Activated naive CD4-positive, alpha-beta T cell treated with anti-CD3 and anti-CD28 coated beads, Interleukin-2, amount 50 U/mL, for 72 hours (primary cell): Measurements from ENCODE around the gene PLK2. TPM values are rescaled to one million over a fixed set of nuclear protein-coding genes. Genes with fewer than 3 reads are reported as not detected.

Experiments
- ATAC-seq, 2 donors: fragments of 150-1000 bp; cut with Tn5 transposase; 2 replicates each; pipeline ENCODE4 v1.10.0; 2021; ENCODE audit warnings: mild to moderate bottlenecking in 2 of 2, moderate library complexity in 2 of 2
- DNase-seq, 2 donors: peaks; one replicate each; pipeline ENCODE4 v3.0.0; 2021 to 2022; ENCODE audit warnings: low spot score in 2 of 2
- H3K27ac Mint-ChIP-seq, 2 donors: one replicate each; pipeline ENCODE4 v1.8.0; 2022; ENCODE audit warnings: mild to moderate bottlenecking in 2 of 2, mixed read lengths in 2 of 2
- H3K36me3 Mint-ChIP-seq, 2 donors: one replicate each; pipeline ENCODE4 v1.8.0; 2022; ENCODE audit warnings: mixed read lengths in 2 of 2
- H3K9me3 Mint-ChIP-seq, 2 donors: one replicate each; pipeline ENCODE4 v1.8.0; 2022; ENCODE audit warnings: mixed read lengths in 2 of 2
- total RNA-seq, 2 donors: library from RNA; stranded (reverse); gene quantifications; one replicate each; pipeline ENCODE4 v1.2.3, GENCODE V29; 2022

PLK2 gene
- total RNA-seq, 2 donors from 2014 or later: 8.2 to 27.8 TPM

- Mint-ChIP-seq H3K36me3 (peaks cover 0 to 23% of the 10 kb centered on the region in 2 donors), H3K27ac (no peak overlapping the region), H3K9me3 (no peaks in the 10 kb centered on the region)
- ATAC-seq: no peak
- no peak for DNase-seq
These were observed 3.4 kb downstream of the PLK2 start for GRCh38 chr5:58456486-58456885.

- no peaks in the 10 kb centered on the region for H3K9me3 Mint-ChIP-seq
- ATAC-seq (no peak), DNase-seq (no peak)
- peaks cover 0 to 23% of the 10 kb centered on the region in 2 donors for H3K36me3 Mint-ChIP-seq
- no peak overlapping the region for H3K27ac Mint-ChIP-seq
These were observed 3.9 kb downstream of the PLK2 start for GRCh38 chr5:58456026-58456425.

- Mint-ChIP-seq H3K27ac (no peak overlapping the region), H3K36me3 (peaks cover 0 to 23% of the 10 kb centered on the region in 2 donors), H3K9me3 (no peaks in the 10 kb centered on the region)
- no peak for DNase-seq
- ATAC-seq: no peak
These were observed 4.4 kb downstream of the PLK2 start for GRCh38 chr5:58455480-58455879.

GRCh38 chr5:58455066-58455465, 4.8 kb downstream of the PLK2 start:
- DNase-seq (no peak), ATAC-seq (no peak)
- Mint-ChIP-seq H3K27ac (no peak overlapping the region), H3K36me3 (peaks cover 0 to 23% of the 10 kb centered on the region in 2 donors), H3K9me3 (no peaks in the 10 kb centered on the region)

GRCh38 chr5:58454025-58454424, 5.9 kb downstream of the PLK2 start:
- H3K27ac Mint-ChIP-seq: no peak overlapping the region
- DNase-seq (no peak), ATAC-seq (no peak)
- peaks cover 0 to 23% of the 10 kb centered on the region in 2 donors for H3K36me3 Mint-ChIP-seq
- H3K9me3 Mint-ChIP-seq: no peaks in the 10 kb centered on the region

- ATAC-seq: no peak
- no peak overlapping the region for H3K27ac Mint-ChIP-seq
These were observed 6.6 kb downstream of the PLK2 start for GRCh38 chr5:58453306-58453705.

GRCh38 chr5:58452566-58453258, 7.2 kb downstream of the PLK2 start:
- no peak for ATAC-seq
- Mint-ChIP-seq H3K27ac (no peak overlapping the region), H3K9me3 (no peaks in the 10 kb centered on the region)

More at GRCh38 chr5:58453306-58453705, 6.6 kb downstream of the PLK2 start:
- DNase-seq: no peak
- peaks cover 0 to 17% of the 10 kb centered on the region in 2 donors for H3K36me3 Mint-ChIP-seq
- H3K9me3 Mint-ChIP-seq: no peaks in the 10 kb centered on the region

GRCh38 chr5:58451732-58452565, 7.9 kb downstream of the PLK2 start:
- peaks cover 0 to 16% of the 10 kb centered on the region in 2 donors for H3K36me3 Mint-ChIP-seq
- H3K9me3 Mint-ChIP-seq: no peaks in the 10 kb centered on the region
- H3K27ac Mint-ChIP-seq: no peak overlapping the region
- no peak for ATAC-seq
- DNase-seq: no peak

More at GRCh38 chr5:58452566-58453258, 7.2 kb downstream of the PLK2 start:
- DNase-seq: no peak
- peaks cover 0 to 14% of the 10 kb centered on the region in 2 donors for H3K36me3 Mint-ChIP-seq

GRCh38 chr5:58450811-58451629, 8.9 kb downstream of the PLK2 start:
- H3K27ac Mint-ChIP-seq: no peak overlapping the region
- ATAC-seq (no peak), DNase-seq (no peak)
- peaks cover 0 to 22% of the 10 kb centered on the region in 2 donors for H3K36me3 Mint-ChIP-seq
- H3K9me3 Mint-ChIP-seq: no peaks in the 10 kb centered on the region

- DNase-seq (no peak), ATAC-seq (no peak)
- Mint-ChIP-seq H3K9me3 (no peaks in the 10 kb centered on the region), H3K27ac (no peak overlapping the region), H3K36me3 (peaks cover 0 to 18% of the 10 kb centered on the region in 2 donors)
These were observed 9.9 kb downstream of the PLK2 start for GRCh38 chr5:58450018-58450417.

GRCh38 chr5:58447226-58447625, 12.7 kb downstream of the PLK2 start:
- H3K9me3 Mint-ChIP-seq: no peaks in the 10 kb centered on the region
- no peak overlapping the region for H3K27ac Mint-ChIP-seq
- ATAC-seq (no peak), DNase-seq (no peak)
- H3K36me3 Mint-ChIP-seq: peaks cover 0 to 9% of the 10 kb centered on the region in 2 donors

- H3K36me3 Mint-ChIP-seq: peaks cover 0 to 9% of the 10 kb centered on the region in 2 donors
- no peak overlapping the region for H3K27ac Mint-ChIP-seq
- ATAC-seq (no peak), DNase-seq (no peak)
- H3K9me3 Mint-ChIP-seq: no peaks in the 10 kb centered on the region
These were observed 13.9 kb downstream of the PLK2 start for GRCh38 chr5:58446024-58446423.

GRCh38 chr5:58444805-58445204, 15.1 kb downstream of the PLK2 start:
- Mint-ChIP-seq H3K9me3 (no peaks in the 10 kb centered on the region), H3K36me3 (peaks cover 0 to 9% of the 10 kb centered on the region in 2 donors), H3K27ac (no peak overlapping the region)
- ATAC-seq: no peak
- no peak for DNase-seq

- no peak for DNase-seq
- H3K9me3 Mint-ChIP-seq: no peaks in the 10 kb centered on the region
- ATAC-seq: no peak
- H3K27ac Mint-ChIP-seq: no peak overlapping the region
- no peaks in the 10 kb centered on the region for H3K36me3 Mint-ChIP-seq
These were observed 18.9 kb downstream of the PLK2 start for GRCh38 chr5:58440901-58441460.

GRCh38 chr5:58439094-58439644, 20.7 kb downstream of the PLK2 start:
- no peak overlapping the region for H3K27ac Mint-ChIP-seq
- H3K9me3 Mint-ChIP-seq: no peaks in the 10 kb centered on the region
- H3K36me3 Mint-ChIP-seq: no peaks in the 10 kb centered on the region
- DNase-seq (no peak), ATAC-seq (no peak)

GRCh38 chr5:58437661-58438060, 22.2 kb downstream of the PLK2 start:
- no peaks in the 10 kb centered on the region for H3K36me3 Mint-ChIP-seq
- H3K9me3 Mint-ChIP-seq: no peaks in the 10 kb centered on the region
- ATAC-seq: no peak
- no peak overlapping the region for H3K27ac Mint-ChIP-seq
- no peak for DNase-seq
